Liver (tissue), 2 donors: ENCODE results near the gene CUL5.

ENCODE experiments used
- MAX ChIP-seq: IDR thresholded peaks from 2 replicates; pipeline ENCODE4 v1.6.1; 2016; ENCODE audit warnings: antibody characterized with exemption
- YY1 ChIP-seq: IDR thresholded peaks from 2 replicates; pipeline ENCODE4 v1.6.1; 2016; ENCODE audit warnings: antibody characterized with exemption, mild to moderate bottlenecking
- TF ChIP-seq, protein P1 (sequence below): fragments of 150-350 bp; IDR thresholded peaks from 2 replicates; pipeline ENCODE4 v1.5.1; 2017; ENCODE audit warnings: improper control_type of control experiment, low read depth, low read length; ENCODE audit not compliant: missing input control
- TF ChIP-seq, protein P2 (sequence below): IDR thresholded peaks from 2 replicates; pipeline ENCODE4 v1.6.1; 2016; ENCODE audit warnings: antibody characterized with exemption, mild to moderate bottlenecking
- donor health status: healthy.

DNA sequence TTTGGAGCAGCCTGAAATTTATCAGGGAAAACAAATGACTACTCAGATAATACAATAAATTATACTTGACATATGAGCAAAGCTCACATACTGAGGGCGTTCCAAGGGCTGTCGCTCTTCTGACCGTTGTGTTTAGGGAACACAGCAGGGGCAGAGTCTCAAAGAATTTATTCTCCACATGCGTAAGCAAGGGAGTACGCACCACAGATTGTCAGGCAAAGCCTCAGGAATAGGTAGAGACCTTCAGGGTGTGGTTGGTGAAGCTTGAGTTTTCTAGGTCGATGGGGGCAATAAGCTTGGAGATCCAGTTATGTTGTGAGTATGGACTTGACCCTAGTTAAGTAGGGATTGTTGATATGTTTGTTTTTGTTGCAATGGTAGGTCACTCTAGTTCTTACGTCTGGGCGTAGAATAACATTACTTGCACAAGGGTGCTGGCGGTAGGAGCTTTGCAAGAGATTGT lies 113.5 kb downstream of the CUL5 start:
- TF ChIP-seq, protein P1, sequence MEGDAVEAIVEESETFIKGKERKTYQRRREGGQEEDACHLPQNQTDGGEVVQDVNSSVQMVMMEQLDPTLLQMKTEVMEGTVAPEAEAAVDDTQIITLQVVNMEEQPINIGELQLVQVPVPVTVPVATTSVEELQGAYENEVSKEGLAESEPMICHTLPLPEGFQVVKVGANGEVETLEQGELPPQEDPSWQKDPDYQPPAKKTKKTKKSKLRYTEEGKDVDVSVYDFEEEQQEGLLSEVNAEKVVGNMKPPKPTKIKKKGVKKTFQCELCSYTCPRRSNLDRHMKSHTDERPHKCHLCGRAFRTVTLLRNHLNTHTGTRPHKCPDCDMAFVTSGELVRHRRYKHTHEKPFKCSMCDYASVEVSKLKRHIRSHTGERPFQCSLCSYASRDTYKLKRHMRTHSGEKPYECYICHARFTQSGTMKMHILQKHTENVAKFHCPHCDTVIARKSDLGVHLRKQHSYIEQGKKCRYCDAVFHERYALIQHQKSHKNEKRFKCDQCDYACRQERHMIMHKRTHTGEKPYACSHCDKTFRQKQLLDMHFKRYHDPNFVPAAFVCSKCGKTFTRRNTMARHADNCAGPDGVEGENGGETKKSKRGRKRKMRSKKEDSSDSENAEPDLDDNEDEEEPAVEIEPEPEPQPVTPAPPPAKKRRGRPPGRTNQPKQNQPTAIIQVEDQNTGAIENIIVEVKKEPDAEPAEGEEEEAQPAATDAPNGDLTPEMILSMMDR = no peak
- TF ChIP-seq YY1 (peak; percentile 74), MAX (no peak)
- TF ChIP-seq, protein P2, sequence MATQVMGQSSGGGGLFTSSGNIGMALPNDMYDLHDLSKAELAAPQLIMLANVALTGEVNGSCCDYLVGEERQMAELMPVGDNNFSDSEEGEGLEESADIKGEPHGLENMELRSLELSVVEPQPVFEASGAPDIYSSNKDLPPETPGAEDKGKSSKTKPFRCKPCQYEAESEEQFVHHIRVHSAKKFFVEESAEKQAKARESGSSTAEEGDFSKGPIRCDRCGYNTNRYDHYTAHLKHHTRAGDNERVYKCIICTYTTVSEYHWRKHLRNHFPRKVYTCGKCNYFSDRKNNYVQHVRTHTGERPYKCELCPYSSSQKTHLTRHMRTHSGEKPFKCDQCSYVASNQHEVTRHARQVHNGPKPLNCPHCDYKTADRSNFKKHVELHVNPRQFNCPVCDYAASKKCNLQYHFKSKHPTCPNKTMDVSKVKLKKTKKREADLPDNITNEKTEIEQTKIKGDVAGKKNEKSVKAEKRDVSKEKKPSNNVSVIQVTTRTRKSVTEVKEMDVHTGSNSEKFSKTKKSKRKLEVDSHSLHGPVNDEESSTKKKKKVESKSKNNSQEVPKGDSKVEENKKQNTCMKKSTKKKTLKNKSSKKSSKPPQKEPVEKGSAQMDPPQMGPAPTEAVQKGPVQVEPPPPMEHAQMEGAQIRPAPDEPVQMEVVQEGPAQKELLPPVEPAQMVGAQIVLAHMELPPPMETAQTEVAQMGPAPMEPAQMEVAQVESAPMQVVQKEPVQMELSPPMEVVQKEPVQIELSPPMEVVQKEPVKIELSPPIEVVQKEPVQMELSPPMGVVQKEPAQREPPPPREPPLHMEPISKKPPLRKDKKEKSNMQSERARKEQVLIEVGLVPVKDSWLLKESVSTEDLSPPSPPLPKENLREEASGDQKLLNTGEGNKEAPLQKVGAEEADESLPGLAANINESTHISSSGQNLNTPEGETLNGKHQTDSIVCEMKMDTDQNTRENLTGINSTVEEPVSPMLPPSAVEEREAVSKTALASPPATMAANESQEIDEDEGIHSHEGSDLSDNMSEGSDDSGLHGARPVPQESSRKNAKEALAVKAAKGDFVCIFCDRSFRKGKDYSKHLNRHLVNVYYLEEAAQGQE = peak; percentile 57
